Activated B cell treated with CpG ODN at 0.5 μM for 24 hours (primary cell): ENCODE results near the gene TMEM165. TPM values are rescaled to one million over a fixed set of nuclear protein-coding genes. Genes with fewer than 3 reads are reported as not detected.

Experiments used
- ATAC-seq: fragments of 200-7000 bp; cut with Tn5 transposase; one replicate; pipeline ENCODE4 v1.10.0; 2021; ENCODE audit warnings: low read depth, mild to moderate bottlenecking, moderate library complexity
- CTCF ChIA-PET: fragments of 350-600 bp; sonication (Branson Sonifier 250); formaldehyde crosslinking; loops from one replicate; lab custom pipeline; 2021; ENCODE audit warnings: antibody characterized with exemption; lab: Charles Lee
- POLR2A ChIA-PET: fragments of 350-600 bp; sonication (Branson Sonifier 250); formaldehyde crosslinking; loops from one replicate; lab custom pipeline; 2021; ENCODE audit warnings: antibody characterized with exemption; lab: Charles Lee
- DNase-seq: peaks from one replicate; pipeline ENCODE4 v3.0.0; 2022
- H3K27ac Mint-ChIP-seq: one replicate; pipeline ENCODE4 v1.8.0; 2020; ENCODE audit warnings: mixed read lengths
- H3K27me3 Mint-ChIP-seq: one replicate; pipeline ENCODE4 v1.8.0; 2021; ENCODE audit warnings: mixed read lengths
- H3K36me3 Mint-ChIP-seq: one replicate; pipeline ENCODE4 v1.8.0; 2021; ENCODE audit warnings: low read depth, mixed read lengths
- H3K4me1 Mint-ChIP-seq: one replicate; pipeline ENCODE4 v1.8.0; 2021; ENCODE audit warnings: mixed read lengths
- H3K4me3 Mint-ChIP-seq: one replicate; pipeline ENCODE4 v1.8.0; 2020; ENCODE audit warnings: mild to moderate bottlenecking, mixed read lengths
- H3K9me3 Mint-ChIP-seq: one replicate; pipeline ENCODE4 v1.8.0; 2020; ENCODE audit warnings: mixed read lengths
- intact Hi-C: fragments of 100-400 bp; cut with micrococcal nuclease; formaldehyde crosslinking; loops from one replicate; pipeline ENCODE4 v1.15.1; 2024
- total RNA-seq: library from RNA; stranded (reverse); gene quantifications from 2 replicates; pipeline ENCODE4 v1.2.3, GENCODE V29; 2022
- TF ChIP-seq, protein P1 (sequence below): fragments of 200-600 bp; IDR thresholded peaks from one replicate; pipeline ENCODE4 v1.8.0; 2022; ENCODE audit warnings: antibody characterized with exemption, mild to moderate bottlenecking

The TMEM165 gene, protein sequence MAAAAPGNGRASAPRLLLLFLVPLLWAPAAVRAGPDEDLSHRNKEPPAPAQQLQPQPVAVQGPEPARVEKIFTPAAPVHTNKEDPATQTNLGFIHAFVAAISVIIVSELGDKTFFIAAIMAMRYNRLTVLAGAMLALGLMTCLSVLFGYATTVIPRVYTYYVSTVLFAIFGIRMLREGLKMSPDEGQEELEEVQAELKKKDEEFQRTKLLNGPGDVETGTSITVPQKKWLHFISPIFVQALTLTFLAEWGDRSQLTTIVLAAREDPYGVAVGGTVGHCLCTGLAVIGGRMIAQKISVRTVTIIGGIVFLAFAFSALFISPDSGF
- 80.3 and 90.2 TPM in 2 replicates for total RNA-seq

DNA sequence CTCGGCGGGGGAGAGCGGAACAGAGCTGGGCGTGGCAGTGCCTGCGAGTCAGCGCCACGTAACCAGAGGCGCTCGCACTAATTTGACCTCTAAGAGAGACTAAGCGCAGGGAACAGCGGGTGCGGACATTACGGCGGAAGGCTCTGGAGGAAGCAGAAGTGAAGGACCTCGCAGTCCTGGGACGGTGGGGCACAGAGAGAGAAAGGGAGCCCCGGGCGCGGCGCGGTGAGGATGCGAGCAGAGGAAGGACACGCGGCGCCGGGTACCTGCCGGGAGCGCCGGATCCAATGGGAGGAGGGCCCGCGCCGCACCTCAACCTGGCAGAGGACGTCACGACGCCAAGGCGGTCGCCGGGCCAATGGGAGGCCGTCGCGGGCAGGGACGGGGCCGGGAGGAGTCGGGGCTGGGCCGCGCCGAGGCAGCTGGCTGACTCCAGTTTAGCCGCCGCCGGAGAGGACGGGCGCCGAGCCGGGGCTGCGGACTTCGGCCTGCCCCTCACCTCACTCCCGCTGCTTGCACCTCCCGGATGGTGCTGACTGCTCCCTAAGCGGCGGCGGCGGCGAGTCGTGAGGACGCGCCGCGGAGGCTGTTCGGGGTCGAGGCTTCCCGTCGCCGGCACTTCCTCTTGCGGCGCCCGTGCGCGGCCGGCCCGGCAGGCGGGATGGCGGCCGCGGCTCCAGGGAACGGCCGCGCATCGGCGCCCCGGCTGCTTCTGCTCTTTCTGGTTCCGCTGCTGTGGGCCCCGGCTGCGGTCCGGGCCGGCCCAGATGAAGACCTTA, at the start of gene TMEM165:
Gene TMEM165, plus strand, starts transcription at position 429 of the 779 bp plus-strand sequence. Its CDS starts 233 bp downstream, at position 662.
- H3K4me1 Mint-ChIP-seq, result peaks cover 42% of the 10 kb centered on the region
- H3K27ac Mint-ChIP-seq, result peak within 1 kb of the TSS; percentile 95
- POLR2A ChIA-PET, result interaction anchor here (0.6 to 2.6 kb wide), 16 partner anchors 14 to 1584 kb away, joined by 3 to 35 read pairs (median 6); partner anchors contain the start of genes AASDH, CEP135, CLOCK and EXOC1
- CTCF ChIA-PET, result interaction anchor here (0.6 to 3.0 kb wide), 7 partner anchors 14 to 552 kb away, joined by 3 to 11 read pairs (median 3); partner anchors contain the start of gene SRD5A3
- ATAC-seq (peak; percentile 92), DNase-seq (peak; percentile 89)
- intact Hi-C loops, result loop anchor here (1.0 to 5.0 kb wide), 10 partner anchors 49 to 1582 kb away; partner anchors contain the start of genes AASDH, CEP135, CHIC2 and CLOCK
- H3K4me3 Mint-ChIP-seq, result peak within 1 kb of the TSS; percentile 91
- TF ChIP-seq, protein P1, sequence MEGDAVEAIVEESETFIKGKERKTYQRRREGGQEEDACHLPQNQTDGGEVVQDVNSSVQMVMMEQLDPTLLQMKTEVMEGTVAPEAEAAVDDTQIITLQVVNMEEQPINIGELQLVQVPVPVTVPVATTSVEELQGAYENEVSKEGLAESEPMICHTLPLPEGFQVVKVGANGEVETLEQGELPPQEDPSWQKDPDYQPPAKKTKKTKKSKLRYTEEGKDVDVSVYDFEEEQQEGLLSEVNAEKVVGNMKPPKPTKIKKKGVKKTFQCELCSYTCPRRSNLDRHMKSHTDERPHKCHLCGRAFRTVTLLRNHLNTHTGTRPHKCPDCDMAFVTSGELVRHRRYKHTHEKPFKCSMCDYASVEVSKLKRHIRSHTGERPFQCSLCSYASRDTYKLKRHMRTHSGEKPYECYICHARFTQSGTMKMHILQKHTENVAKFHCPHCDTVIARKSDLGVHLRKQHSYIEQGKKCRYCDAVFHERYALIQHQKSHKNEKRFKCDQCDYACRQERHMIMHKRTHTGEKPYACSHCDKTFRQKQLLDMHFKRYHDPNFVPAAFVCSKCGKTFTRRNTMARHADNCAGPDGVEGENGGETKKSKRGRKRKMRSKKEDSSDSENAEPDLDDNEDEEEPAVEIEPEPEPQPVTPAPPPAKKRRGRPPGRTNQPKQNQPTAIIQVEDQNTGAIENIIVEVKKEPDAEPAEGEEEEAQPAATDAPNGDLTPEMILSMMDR, result no peak
- peaks cover 27% of the 10 kb centered on the region for H3K36me3 Mint-ChIP-seq
- no peaks in the 10 kb centered on the region for H3K9me3 Mint-ChIP-seq
- no peaks in the 10 kb centered on the region for H3K27me3 Mint-ChIP-seq

DNA sequence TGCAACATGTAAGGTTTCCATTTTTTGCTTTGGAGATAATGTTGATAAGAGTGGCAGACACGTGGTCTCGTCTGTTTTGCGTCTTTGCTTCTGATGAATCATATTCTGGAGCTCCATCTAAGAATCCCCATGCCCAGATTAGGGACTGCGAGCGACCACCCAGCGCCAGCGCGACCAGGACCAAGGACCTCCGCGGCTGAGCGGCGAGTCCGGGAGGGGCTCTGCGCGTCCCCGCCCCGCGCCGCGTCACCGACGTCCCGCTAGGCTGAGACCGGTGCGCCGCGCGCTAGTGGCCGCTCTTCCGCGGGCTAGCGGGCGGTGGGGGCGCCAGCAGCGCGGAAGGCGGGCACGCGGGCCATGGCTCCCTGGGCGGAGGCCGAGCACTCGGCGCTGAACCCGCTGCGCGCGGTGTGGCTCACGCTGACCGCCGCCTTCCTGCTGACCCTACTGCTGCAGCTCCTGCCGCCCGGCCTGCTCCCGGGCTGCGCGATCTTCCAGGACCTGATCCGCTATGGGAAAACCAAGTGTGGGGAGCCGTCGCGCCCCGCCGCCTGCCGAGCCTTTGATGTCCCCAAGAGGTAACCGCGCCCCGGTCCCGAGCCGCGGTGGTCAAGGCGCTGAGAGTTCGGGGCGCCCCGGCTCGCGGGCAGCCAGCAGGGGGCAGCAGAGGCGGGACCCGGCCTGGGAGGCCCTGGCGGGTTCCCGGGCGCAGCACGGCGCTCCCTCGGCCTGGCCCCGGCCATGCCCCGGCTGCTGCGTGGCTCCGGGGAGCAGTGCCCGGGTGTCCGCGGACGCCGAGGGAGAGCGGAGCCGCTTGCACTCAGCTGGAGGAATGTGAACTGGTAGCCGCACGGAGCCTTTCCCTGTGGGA, 49.5 kb upstream of the TMEM165 start, which contains the start of gene SRD5A3:
Gene SRD5A3, plus strand, starts transcription at position 263 of the 871 bp plus-strand sequence. Its CDS starts 95 bp downstream, at position 358.
- ChIA-PET POLR2A (interaction anchor here (0.6 to 4.0 kb wide), 7 partner anchors 8 to 200 kb away, joined by 3 to 21 read pairs (median 6); partner anchors contain the start of genes CLOCK and TMEM165), CTCF (interaction anchor here (0.6 to 2.4 kb wide), 11 partner anchors 19 to 602 kb away, joined by 3 to 10 read pairs (median 5); partner anchors contain the start of genes CEP135, CLOCK and TMEM165)
- Mint-ChIP-seq H3K9me3 (no peaks in the 10 kb centered on the region), H3K27ac (peak within 1 kb of the TSS; percentile 94), H3K36me3 (peaks cover 2% of the 10 kb centered on the region), H3K4me3 (peak within 1 kb of the TSS; percentile 93), H3K27me3 (peaks cover under 1% of the 10 kb centered on the region), H3K4me1 (peaks cover 13% of the 10 kb centered on the region)
- TF ChIP-seq, protein P1, result no peak
- DNase-seq (peak; percentile 87), ATAC-seq (peak; percentile 89)
- intact Hi-C loops, result loop anchor here (1.0 to 2.0 kb wide), 9 partner anchors 49 to 1630 kb away; partner anchors contain the start of genes AASDH, CEP135, CLOCK and EXOC1

DNA sequence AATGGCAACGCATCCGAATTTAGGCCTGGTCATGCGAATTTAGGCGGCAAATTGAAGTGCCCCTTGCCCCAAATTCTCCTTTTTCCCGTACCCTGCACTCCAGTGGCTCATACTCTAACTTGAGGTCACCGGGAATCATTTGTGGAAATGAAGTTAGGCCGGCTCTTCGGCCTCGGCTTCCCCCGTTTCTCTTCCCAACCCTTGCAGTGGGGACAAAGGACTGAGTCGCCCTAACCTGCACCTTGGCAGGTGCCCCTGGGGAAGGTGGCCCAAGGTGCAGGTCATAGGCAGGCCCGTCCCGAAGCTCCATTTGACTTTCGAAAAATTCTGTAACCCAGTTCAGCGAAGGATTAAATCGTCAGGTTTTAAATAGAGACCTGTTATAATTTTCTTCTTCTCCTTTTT, 48.9 kb upstream of the TMEM165 start:
- CTCF ChIA-PET, result interaction anchor here (1.3 to 2.4 kb wide), 4 partner anchors 52 to 602 kb away, joined by 4 to 10 read pairs (median 6); partner anchors contain the start of genes CEP135 and CLOCK
- TF ChIP-seq, protein P1, result no peak

DNA sequence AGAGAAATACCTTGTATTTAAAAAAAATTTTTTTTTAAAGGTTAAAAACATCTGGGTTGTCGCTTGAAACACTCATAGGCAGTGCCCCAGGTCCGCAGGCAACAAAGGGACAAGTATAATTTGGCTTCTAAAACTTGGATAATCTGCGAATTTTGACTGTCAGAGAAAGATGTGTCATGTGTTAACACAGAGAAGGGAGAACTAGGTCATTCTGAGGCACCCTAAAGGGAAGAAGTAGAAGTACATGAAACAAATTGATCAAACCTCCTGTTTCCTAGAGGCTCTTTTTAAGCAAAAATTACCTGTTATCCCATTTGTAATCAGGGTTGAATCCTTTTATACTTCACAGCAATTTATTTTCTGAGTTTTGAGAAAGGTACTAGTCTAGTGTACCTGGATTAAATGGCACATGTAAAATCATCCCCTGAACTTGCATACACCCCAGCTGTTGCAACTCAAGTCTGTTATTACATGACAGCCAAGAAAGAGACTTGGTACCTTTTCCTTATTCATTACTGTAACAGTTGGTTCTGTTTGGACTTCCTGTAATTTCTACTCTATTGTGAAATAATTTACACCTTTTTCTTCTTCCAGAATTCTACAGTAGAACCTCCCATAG, 48.0 kb upstream of the TMEM165 start:
- Mint-ChIP-seq H3K36me3 (peaks cover 2% of the 10 kb centered on the region), H3K4me1 (peaks cover 13% of the 10 kb centered on the region)

More for the DNA sequence above, 48.9 kb upstream of the TMEM165 start:
- Mint-ChIP-seq H3K4me1 (peaks cover 13% of the 10 kb centered on the region), H3K27me3 (no peaks in the 10 kb centered on the region), H3K36me3 (peaks cover 2% of the 10 kb centered on the region), H3K27ac (peak overlapping the region; percentile 69), H3K9me3 (no peaks in the 10 kb centered on the region), H3K4me3 (peak overlapping the region; percentile 93)
- no peak for DNase-seq
- no peak for ATAC-seq
- POLR2A ChIA-PET, result interaction anchor here (0.6 to 4.0 kb wide), 3 partner anchors 48 to 200 kb away, joined by 4 to 21 read pairs (median 8); partner anchors contain the start of genes CLOCK and TMEM165
- intact Hi-C loops, result loop anchor here (1.0 to 2.0 kb wide), 9 partner anchors 48 to 1629 kb away; partner anchors contain the start of genes AASDH, CEP135, CLOCK and EXOC1

More for the DNA sequence above, 48.0 kb upstream of the TMEM165 start:
- intact Hi-C loops, result loop anchor here (2.0 kb wide), 3 partner anchors 199 to 1039 kb away; partner anchors contain the start of genes AASDH, CLOCK and EXOC1
- ChIA-PET POLR2A (interaction anchor here (4.0 kb wide), 1 partner anchor 48 kb away, joined by 21 read pairs; the partner anchor contains the start of gene TMEM165), CTCF (no interaction called here)
- no peaks in the 10 kb centered on the region for H3K9me3 Mint-ChIP-seq
- TF ChIP-seq, protein P1, result no peak
- no peaks in the 10 kb centered on the region for H3K27me3 Mint-ChIP-seq
- no peak for ATAC-seq
- H3K4me3 Mint-ChIP-seq, result peak overlapping the region; percentile 93
- peak overlapping the region; percentile 16 for H3K27ac Mint-ChIP-seq
- no peak for DNase-seq
